ENCODE measurements around the gene VWC2L. TPM values are rescaled to one million over a fixed set of nuclear protein-coding genes. Genes with fewer than 3 reads are reported as not detected.

The VWC2L gene
- total RNA-seq, 1 donor: not detected

DNA sequence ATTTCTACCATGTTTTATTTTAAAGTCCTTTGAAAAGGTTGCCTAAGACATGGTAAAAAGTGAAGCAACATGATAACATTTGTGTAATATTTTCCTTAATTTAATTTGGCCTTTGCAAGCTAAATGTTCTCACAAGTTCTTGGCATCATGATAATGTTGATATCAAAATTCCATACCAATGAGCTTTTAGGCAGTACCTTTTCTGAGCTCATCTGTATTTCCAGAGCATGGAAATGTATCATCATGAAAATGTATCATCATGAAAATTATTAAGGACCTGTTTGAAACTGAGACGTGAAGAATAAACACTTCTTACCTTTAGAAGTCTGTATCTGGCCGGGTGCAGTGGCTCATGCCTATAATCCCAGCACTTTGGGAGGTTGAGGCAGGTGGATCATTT, 73.8 kb downstream of the VWC2L start:
- Histone ChIP-seq H3K4me2 (ENCODE audit: insufficient read depth, low read length) (no peak overlapping the region), H3K4me1 (ENCODE audit: insufficient read depth, low read length) (no peaks in the 10 kb centered on the region), H4K20me1 (ENCODE audit: insufficient read depth, low read length) (no peaks in the 10 kb centered on the region), H3K79me2 (ENCODE audit: insufficient read depth, low read length) (no peaks in the 10 kb centered on the region), H3K27ac (ENCODE audit: low read depth, low read length) (no peak overlapping the region), H3K9me3 (ENCODE audit: low read depth, low read length) (no peaks in the 10 kb centered on the region), H2AFZ (ENCODE audit: low read length) (no peak overlapping the region), H3K36me3 (ENCODE audit: insufficient read depth, low read length) (no peaks in the 10 kb centered on the region), H3K4me3 (ENCODE audit: insufficient read depth, low read length) (no peak overlapping the region), H3K27me3 (ENCODE audit: insufficient read depth, low read length) (no peaks in the 10 kb centered on the region)
- no peak for DNase-seq (ENCODE audit: insufficient read length, low spot score, missing footprints)
- TF ChIP-seq, protein P1, sequence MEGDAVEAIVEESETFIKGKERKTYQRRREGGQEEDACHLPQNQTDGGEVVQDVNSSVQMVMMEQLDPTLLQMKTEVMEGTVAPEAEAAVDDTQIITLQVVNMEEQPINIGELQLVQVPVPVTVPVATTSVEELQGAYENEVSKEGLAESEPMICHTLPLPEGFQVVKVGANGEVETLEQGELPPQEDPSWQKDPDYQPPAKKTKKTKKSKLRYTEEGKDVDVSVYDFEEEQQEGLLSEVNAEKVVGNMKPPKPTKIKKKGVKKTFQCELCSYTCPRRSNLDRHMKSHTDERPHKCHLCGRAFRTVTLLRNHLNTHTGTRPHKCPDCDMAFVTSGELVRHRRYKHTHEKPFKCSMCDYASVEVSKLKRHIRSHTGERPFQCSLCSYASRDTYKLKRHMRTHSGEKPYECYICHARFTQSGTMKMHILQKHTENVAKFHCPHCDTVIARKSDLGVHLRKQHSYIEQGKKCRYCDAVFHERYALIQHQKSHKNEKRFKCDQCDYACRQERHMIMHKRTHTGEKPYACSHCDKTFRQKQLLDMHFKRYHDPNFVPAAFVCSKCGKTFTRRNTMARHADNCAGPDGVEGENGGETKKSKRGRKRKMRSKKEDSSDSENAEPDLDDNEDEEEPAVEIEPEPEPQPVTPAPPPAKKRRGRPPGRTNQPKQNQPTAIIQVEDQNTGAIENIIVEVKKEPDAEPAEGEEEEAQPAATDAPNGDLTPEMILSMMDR (IDR thresholded peaks at IDR 0.05; ENCODE audit: extremely low read depth, low read depth, low read length): no peak

DNA sequence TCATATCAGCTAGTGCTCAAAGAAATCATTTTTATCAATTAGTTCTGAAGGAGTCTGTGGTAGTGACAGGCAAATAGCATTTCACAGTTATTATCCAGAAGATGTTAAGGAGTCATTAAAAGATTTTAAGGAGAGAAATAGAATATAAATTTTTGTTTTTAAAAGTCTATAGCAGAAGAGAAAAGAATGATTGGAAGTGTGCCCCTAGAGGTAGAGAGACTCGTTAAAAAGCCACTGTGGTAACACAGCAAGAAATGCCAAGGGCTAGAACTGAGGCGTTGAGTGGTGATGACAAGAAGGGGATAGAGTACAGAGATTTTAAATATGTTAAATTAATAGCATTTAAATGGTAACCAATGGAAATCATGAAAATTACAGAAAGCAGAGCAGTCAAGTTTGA, 78.3 kb downstream of the VWC2L start:
- H3K4me3 ChIP-seq (ENCODE audit: insufficient read depth, low read length): no peak overlapping the region
- H3K4me1 ChIP-seq (ENCODE audit: insufficient read depth, low read length): no peaks in the 10 kb centered on the region
- H3K27me3 ChIP-seq (ENCODE audit: insufficient read depth, low read length): no peaks in the 10 kb centered on the region
- H3K9me3 ChIP-seq (ENCODE audit: low read depth, low read length): no peaks in the 10 kb centered on the region
- H3K36me3 ChIP-seq (ENCODE audit: insufficient read depth, low read length): no peaks in the 10 kb centered on the region
- TF ChIP-seq, protein P1 (IDR thresholded peaks at IDR 0.05; ENCODE audit: extremely low read depth, low read depth, low read length): no peak
- H2AFZ ChIP-seq (ENCODE audit: low read length): no peak overlapping the region
- no peak overlapping the region for H3K27ac ChIP-seq (ENCODE audit: low read depth, low read length)
- H4K20me1 ChIP-seq (ENCODE audit: insufficient read depth, low read length): no peaks in the 10 kb centered on the region
- no peaks in the 10 kb centered on the region for H3K79me2 ChIP-seq (ENCODE audit: insufficient read depth, low read length)
- DNase-seq (ENCODE audit: insufficient read length, low spot score, missing footprints): no peak
- H3K4me2 ChIP-seq (ENCODE audit: insufficient read depth, low read length): no peak overlapping the region

DNA sequence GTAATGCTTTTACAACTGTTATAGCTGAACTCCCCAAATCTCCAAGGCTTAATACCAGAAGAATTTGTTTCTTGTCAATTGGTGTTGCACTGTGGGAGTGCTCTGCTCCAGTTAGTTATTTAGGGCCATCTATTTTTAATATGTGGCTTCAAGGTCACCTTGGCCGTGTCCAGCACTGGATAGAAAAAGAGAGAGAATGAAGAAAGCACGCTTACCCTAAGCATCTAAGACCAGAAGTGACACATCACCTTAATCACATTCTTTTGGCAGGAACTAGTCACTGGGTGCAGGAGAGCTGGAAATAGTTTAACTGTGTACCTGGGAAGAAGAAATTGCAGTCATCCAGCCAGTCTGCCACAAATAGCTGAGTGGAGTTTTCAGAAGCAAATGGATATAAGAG, 78.8 kb downstream of the VWC2L start:
- no peak overlapping the region for H3K4me2 ChIP-seq (ENCODE audit: insufficient read depth, low read length)
- H3K4me1 ChIP-seq (ENCODE audit: insufficient read depth, low read length): no peaks in the 10 kb centered on the region
- no peak overlapping the region for H2AFZ ChIP-seq (ENCODE audit: low read length)
- TF ChIP-seq, protein P1 (IDR thresholded peaks at IDR 0.05; ENCODE audit: extremely low read depth, low read depth, low read length): no peak
- no peaks in the 10 kb centered on the region for H4K20me1 ChIP-seq (ENCODE audit: insufficient read depth, low read length)
- no peak overlapping the region for H3K27ac ChIP-seq (ENCODE audit: low read depth, low read length)
- no peaks in the 10 kb centered on the region for H3K79me2 ChIP-seq (ENCODE audit: insufficient read depth, low read length)
- DNase-seq (ENCODE audit: insufficient read length, low spot score, missing footprints): no peak
- no peaks in the 10 kb centered on the region for H3K27me3 ChIP-seq (ENCODE audit: insufficient read depth, low read length)
- no peak overlapping the region for H3K4me3 ChIP-seq (ENCODE audit: insufficient read depth, low read length)
- no peaks in the 10 kb centered on the region for H3K9me3 ChIP-seq (ENCODE audit: low read depth, low read length)
- no peaks in the 10 kb centered on the region for H3K36me3 ChIP-seq (ENCODE audit: insufficient read depth, low read length)

DNA sequence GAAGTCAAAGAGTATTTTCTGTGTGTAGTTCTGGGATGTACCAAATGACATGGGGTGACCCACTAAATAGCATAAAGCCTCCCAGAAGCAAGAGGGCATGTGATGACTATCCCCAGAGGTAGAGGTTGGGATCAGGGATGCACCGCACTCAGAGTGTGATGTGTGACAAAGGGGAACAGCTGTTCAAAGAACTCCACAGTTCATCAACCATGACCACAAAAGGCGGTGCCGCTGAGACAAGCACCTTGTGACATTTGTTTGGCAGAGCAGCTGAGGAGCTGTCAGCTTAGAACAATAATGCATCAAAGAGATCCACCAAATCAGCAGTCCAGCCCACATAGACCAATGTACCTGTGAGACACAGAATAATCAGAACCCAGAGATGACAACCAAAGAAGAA, 81.3 kb downstream of the VWC2L start:
- TF ChIP-seq, protein P1 (IDR thresholded peaks at IDR 0.05; ENCODE audit: extremely low read depth, low read depth, low read length): no peak
- Histone ChIP-seq H3K4me1 (ENCODE audit: insufficient read depth, low read length) (no peaks in the 10 kb centered on the region), H3K27ac (ENCODE audit: low read depth, low read length) (no peak overlapping the region), H3K27me3 (ENCODE audit: insufficient read depth, low read length) (no peaks in the 10 kb centered on the region), H3K9me3 (ENCODE audit: low read depth, low read length) (no peaks in the 10 kb centered on the region), H3K79me2 (ENCODE audit: insufficient read depth, low read length) (no peaks in the 10 kb centered on the region), H4K20me1 (ENCODE audit: insufficient read depth, low read length) (no peaks in the 10 kb centered on the region), H3K4me2 (ENCODE audit: insufficient read depth, low read length) (no peak overlapping the region), H3K36me3 (ENCODE audit: insufficient read depth, low read length) (no peaks in the 10 kb centered on the region), H3K4me3 (ENCODE audit: insufficient read depth, low read length) (no peak overlapping the region), H2AFZ (ENCODE audit: low read length) (no peak overlapping the region)
- DNase-seq (ENCODE audit: insufficient read length, low spot score, missing footprints): no peak

Data from osteoblast (primary cell).